AG09309 (cell line): Measurements from ENCODE around the gene MACROH2A2.

Source experiments
- DNase-seq: peaks from one replicate; pipeline ENCODE4 v3.0.0-alpha.2; 2010; ENCODE audit warnings: low read depth
- H3K4me3 ChIP-seq: 2 replicates; pipeline ENCODE4 v1.5.1; 2011; ENCODE audit warnings: mild to moderate bottlenecking, low read depth, low read length, moderate library complexity; ENCODE audit not compliant: control insufficient read depth
- CTCF ChIP-seq: IDR thresholded peaks from 2 replicates; pipeline ENCODE4 v1.5.1; 2011; ENCODE audit warnings: mild to moderate bottlenecking, low read depth, low read length, inconsistent platforms; ENCODE audit not compliant: insufficient read depth, control insufficient read depth; ENCODE audit errors: missing control alignments

MACROH2A2 gene

GRCh38 chr10:70088308-70088698 is 35.7 kb downstream of the MACROH2A2 start:
- no peak for TF ChIP-seq CTCF
- DNase-seq: no peak
- H3K4me3 ChIP-seq: no peak overlapping the region

GRCh38 chr10:70090013-70090412 is 37.4 kb downstream of the MACROH2A2 start:
- H3K4me3 ChIP-seq: no peak overlapping the region
- TF ChIP-seq CTCF: no peak
- no peak for DNase-seq

- no peak for DNase-seq
- no peak for TF ChIP-seq CTCF
- H3K4me3 ChIP-seq: no peak overlapping the region
Observed at GRCh38 chr10:70090951-70091350, 38.3 kb downstream of the MACROH2A2 start.

- DNase-seq: no peak
- no peak for TF ChIP-seq CTCF
- H3K4me3 ChIP-seq: no peak overlapping the region
Observed at GRCh38 chr10:70092389-70092718, 39.7 kb downstream of the MACROH2A2 start.

GRCh38 chr10:70093335-70093944 is 40.8 kb downstream of the MACROH2A2 start:
- no peak for TF ChIP-seq CTCF
- no peak for DNase-seq
- no peak overlapping the region for H3K4me3 ChIP-seq

- no peak overlapping the region for H3K4me3 ChIP-seq
- no peak for TF ChIP-seq CTCF
- DNase-seq: no peak
Observed at GRCh38 chr10:70094250-70094649, 41.6 kb downstream of the MACROH2A2 start.
